ENCODE data around the gene ATP1A2.
"Not testable (repeated sequence)": the region's sequence is repeated elsewhere in the genome, so short reads cannot be mapped to it uniquely, and the experiment has no call there.

ATP1A2 gene

DNA sequence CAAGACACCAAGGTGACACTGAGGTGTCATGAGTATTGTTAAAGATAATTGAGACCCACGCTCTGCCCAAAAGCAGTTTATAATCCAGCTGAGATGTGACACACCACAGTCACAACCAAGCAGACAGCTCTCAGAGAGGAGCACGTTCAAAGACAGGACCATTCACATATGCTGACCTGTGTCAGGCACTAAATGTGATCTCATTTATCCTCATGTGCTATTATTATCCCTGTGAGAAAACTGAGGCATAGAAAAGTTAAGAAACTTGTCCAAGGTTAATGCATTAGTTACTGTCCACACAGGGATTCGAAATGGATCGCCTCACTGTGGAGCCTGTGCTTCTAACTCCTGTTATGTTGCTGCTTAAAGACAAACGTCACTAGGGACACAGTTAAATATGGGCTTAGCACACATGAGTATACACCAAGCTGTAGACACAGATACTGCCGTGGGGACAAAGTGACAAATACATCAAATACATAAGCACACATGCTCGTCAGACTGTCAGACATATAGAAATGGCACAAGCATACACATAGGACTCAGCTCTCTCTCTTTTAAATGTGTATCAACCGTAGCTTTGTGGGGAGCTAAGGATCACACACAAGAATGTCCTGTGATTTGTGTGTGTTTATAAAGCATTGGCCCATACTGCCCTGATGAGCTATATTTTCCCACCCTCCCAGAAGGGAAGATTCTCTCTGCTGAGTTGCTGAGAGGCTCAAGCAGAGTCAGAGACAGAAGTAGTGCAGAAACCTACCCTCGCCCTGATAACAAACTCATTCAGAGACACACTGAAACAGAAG, 13.6 kb upstream of the ATP1A2 start:
- DNase-seq: no peak

DNA sequence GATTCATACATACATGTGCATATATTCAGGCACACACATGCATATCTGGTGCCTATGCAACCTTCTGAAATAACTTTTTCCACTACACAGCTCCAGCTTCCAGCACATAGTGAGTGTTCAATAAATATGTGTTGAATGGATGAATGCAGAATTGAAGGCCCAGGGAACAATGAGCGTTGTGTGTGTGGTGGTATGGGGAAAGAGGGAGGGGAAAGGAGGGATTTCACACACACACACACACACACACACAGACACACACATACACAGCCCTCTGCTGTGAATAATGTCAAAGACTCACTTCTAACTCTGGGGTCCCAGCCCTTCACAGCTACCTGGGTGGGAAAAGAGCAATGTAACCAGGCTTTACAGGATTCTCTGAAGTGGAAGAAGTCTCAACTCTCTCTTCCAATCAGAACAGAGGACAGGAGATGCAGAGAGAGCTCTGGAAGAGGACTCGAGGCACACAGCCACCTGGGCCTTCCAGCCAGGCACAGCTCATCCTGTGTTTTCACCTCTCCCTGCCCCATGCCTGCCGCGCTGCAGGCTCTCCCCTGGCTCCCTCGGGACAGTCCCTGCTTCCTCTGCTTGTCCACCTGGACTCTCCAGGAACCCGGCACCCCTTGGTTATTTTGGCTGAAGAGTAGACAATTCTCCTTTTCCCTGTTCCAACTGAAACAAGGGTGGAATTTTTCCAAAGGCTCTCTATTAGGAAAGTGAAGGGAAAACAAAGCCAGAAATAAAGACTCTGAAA, 11.7 kb upstream of the ATP1A2 start:
- no peak for DNase-seq

DNA sequence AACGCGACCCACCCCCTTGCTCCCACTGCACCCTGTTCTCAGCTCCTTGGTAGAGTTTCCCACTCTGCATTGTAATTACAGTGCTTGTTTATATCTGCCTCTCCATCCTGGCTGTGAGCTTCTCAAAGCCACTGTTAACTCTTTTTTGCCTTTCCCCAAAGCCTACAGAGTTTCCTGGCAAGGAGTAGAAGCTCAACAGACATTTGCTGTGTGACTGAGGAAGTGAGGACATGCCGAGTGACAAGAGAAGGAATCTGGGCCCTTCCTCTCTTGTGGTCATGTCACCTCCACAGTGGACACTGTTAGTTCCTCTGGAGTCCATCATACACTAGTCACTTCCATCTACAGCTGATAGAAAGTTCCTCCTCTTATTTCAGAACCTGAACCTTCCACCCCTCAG, 11.1 kb upstream of the ATP1A2 start:
- no peak for DNase-seq

DNA sequence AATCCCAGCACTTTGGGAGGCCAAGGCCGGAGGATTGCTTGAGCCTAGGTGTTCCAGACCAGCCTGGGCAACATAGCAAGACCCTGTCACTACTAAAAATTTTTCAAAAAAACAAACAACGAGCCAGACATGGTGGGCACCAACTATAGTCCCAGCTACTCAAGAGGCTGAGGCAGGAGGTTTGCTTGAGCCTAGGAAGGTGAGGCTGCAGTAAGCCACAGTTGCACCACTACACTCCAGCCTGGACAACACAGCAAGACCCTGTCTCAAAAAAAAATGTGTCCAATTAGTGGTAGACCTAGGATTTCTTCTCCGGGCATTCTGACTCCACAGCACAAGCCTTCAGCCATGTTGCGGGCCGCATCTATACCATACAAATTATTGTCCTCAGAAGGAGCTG, 10.4 kb upstream of the ATP1A2 start:
- DNase-seq: no peak

DNA sequence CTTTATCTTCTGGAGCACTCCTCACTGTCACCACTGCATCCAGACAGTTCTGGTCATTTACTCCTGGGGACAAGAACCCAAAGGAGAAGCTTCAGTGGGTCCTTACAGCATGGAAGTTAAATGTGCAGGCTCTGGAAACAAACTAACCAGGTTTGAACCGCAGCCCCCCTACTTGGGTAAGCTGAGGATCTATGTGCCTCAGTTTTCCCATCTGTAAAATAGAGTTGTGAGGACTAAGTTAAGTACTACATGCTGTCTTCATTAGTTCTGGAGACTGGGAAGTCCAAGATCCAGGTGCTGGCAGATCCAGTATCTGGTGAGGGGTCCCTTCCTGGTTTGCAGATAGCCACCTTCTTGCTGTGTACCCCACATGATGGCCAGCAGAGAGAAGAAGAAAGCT, 8.0 kb upstream of the ATP1A2 start:
- DNase-seq: no peak

DNA sequence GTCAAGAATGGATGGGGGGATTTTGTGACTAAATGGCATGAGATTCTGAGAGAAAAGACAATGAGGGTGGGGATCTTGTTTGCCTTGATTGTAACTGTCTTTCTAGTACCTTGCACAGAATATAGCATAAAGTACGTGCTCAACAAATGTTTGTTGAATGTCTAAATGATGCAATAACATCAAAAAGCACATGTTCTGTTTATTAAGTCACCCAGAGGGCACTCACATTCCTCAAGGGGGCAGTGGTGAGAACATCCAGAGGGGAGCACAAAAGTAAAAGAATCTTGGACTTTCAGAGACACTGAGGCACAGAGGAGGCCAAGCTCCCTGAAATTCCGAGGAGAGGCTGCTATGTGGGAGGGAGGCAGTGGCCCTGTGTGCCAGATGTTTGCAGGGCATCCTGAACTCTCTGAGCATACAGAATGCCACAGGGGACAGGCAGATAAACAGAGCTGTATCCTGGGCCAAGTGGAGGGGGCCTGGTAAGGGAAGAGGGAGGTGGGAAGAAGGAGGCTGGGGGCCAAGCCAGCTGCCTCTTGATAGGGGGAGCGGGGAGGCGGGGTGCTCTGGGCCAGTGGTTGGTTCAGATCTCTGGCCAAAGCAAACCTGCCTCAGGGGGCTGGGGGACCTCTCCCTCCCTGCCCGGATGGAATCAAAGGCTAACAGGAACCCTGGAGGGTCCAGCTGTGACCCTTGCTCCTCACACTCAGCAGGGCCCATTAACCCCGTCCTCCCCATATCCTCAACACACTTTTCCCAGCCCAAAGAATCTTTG, 6.5 kb upstream of the ATP1A2 start:
- no peak for DNase-seq

DNA sequence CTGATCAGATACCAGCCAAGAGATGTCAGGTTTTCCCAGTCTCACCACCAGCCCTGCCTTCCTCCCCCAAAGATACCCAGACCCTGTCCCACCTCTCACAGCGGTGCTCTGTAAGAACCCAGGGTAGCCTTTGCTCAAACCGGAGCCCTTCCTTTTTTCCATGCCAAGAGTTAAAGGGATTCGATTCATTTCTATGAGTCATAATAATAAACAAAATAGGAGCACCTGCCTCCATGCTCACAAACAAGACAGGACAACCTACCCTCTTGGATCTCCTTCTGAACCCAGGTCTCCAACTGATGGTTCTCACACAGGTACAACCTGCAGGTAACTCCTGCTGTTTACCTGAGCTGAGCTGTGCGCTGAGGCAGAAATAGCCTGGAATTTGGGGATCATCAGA, 5.9 kb upstream of the ATP1A2 start:
- no peak for DNase-seq

DNA sequence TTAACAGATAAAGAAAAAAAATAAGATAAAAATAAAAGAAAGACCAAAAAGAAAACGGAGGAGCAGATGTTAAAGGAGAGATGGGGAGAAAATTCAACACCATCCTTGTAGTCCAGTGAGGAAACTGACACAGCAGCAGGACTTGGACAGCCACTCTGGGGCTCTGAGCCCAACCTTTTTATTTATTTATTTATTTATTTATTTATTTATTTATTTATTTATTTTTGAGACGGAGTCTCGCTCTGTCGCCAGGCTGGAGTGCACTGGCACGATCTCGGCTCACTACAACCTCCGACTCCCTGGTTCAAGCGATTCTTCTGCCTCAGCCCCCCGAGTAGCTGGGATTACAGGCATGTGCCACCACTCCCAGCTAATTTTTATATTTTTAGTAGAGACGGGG, 4.1 kb upstream of the ATP1A2 start:
- DNase-seq: not testable (repeated sequence)

DNA sequence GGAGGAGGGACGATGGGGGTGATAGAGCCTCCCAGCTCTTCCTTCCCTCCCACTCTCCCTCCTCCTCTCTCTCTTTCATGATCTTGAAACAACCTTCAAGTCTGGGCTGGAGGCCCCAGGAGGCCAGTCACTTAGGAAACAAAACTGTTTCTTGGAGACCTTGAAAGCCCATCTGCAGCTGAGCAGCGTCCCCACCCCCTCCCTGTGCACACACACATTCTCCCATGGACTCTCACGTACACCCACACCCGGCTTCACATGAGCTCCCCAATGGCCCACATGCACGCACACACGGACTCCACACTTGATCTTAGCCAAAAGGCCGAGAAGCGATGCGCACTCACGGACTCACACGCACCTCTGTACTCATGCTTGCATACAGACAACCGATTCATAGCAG, 3.2 kb upstream of the ATP1A2 start:
- no peak for DNase-seq

DNA sequence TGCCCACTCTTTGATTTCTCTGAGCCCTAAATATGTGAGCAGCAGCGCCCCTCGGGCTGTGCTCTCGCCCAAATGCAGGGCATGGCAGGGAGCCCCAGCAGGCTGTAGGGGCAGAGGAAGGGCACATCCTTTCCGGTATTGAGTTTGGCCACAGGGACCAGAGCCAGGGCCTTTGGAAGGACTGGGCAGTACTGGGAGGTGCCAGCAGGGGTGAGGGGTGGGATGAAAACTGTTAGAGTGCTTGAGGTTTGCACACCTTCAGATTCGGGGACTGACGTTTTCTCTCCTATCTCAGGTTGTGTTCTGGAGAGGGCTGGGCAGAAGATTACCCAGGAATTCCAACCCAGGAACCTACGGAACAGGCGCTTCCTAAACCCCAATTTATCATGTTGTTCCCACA, 2.2 kb upstream of the ATP1A2 start:
- DNase-seq: no peak

DNA sequence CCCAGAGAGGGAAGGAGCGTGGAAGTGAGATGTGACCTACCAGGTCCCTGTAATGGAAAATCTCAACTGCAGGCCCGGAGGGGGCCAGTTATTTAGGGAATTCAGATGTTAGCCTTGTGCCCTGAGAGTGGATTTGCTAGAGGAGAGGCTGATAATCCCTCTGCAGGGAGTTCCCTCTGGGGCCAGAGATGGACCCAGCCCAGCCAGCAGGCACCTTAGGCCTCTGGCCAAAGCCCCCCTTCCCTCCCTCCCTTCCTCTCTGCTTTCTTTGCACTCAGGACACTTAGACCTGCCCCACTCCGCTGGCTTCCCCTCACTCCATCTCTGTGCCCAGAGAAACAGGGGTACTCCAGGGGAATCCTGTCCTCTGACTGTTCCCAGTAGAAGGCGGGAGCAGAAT, 1.5 kb upstream of the ATP1A2 start:
- no peak for DNase-seq

DNA sequence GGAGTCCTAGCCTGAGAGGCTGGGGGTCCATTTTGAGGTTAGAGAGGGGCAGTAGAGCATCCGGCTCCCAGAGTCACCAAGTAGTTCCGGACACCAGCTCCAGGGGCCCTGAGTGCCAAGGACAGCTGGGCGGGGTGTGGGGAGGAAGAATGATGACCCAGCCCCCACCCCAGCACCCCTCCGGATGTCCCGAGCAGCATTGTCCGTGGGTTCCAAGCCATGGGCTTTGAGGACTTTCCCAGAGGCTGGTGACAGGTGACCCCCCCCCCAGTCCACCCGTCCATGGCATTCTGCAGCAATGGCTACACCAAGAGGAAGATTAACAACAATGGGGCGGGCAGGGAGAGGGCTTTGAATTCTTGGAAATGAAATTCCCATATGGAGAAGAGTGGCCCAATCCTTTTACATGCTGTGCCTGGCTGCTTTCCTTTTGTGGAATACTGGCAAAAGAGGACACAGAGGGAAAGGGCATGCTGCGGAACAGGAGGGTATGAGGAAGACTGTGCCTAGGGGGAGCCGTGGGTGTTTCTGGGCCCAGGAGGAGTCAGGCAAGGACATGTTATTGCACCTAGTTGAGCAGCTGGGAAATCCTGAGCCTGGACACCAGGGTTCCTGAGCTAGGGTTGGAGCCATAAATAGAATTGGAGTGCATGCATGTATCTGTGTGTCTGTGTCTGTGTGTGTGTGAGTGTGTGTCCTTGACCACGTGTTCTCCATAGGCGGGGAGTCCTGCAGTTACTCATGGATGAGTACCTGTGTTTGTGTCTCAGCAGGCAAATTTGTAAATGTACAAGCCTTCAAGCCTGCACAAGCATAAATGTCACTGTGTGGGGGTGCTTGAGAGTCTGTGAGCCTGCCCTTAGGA, 956 bp downstream of the ATP1A2 start:
- no peak for DNase-seq

DNA sequence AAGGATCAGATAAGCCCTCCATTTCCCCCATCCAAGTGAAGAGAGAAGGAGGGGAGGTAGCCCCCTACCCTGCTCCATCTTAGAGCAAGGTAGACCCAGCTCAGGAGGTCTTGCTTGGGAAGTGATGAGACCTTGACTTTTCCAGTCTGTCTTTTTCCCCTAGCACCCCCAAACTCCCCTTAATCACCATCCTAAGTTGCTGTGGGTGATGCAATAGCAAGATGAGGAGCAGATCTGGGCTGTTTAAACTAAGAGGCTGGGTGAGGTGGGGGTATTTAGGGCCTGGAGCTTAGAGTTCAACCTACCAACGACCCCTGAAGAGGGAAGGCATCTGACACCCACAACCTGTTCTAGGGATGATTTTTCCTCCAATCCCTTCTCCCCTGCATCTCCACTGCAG, 1.7 kb downstream of the ATP1A2 start:
- DNase-seq: no peak

DNA sequence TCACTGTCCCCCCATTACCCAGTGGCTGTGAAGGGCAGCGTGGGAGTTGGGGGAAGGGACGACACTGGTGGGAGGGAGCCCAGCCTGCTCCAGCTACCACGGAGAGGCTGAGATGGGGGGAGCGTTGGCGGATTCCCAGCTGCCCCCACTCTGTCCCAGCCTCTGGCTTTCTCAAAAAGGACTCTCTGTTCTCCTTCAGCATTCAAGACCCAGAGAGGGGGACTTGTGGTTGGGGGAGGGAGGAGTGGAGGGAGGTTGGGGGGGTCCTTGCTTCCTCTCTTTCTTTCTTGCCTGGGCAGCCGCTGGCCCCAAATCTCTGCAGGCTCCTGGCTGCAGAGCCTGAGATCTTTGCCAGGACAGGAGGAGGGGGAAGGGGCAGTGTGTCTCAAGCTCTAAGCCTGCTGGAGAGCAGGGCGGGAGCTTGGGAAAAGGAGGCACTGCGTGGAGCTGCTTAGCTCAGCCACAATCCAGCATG, 2.2 kb downstream of the ATP1A2 start:
- DNase-seq: no peak

DNA sequence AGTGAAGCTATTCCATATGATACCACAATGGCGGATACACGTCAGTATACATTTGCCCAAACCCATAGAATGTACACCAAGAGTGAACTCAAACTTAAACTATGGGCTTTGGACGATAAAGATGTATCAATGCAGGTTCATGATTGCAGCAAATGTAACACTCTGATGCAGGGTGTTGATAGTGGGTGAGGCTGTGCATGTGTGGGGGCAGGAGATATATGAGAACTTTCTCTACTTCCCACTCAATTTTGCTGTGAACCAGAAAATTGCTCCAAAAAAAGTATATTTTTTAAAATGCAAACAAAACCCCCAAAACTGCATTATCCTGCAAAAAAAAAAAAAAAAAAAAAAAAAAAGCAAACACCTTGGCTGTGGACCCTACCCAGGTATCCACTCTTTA, 3.4 kb downstream of the ATP1A2 start:
- no peak for DNase-seq

DNA sequence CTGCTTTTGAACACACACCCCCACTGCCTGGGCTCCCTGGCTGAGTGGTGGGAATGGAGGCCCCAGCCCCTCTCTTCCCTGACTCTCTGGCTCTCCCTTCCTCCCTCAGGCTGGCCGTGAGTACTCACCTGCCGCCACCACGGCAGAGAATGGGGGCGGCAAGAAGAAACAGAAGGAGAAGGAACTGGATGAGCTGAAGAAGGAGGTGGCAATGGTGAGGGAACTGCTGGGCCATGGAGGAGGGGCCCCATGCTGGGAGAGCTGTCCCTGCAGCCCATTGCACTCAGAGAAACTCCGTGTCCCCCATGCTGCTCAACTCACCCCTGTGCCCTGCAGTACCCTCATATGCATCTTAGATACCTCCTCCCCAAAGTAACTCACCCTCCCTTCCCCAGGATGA, 5.2 kb downstream of the ATP1A2 start:
- DNase-seq: no peak

DNA sequence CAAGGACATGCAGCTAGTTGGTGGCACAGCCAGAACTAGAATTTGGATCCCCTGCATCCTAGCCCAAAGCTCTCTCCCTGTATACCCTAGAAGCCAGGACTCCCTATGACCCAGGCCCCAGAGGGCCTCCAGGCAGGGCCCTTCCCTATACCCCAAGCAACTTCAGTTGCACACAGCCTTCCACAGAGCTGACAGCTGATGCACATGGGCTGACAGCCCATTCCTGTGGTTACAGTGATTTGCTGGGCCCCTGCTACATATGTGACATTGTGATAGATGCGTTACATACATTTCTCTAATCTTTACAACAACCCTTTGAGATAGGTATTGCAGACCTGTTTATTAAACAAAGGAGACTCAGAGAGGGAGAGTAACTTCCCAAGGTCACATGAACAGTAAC, 5.8 kb downstream of the ATP1A2 start:
- no peak for DNase-seq

DNA sequence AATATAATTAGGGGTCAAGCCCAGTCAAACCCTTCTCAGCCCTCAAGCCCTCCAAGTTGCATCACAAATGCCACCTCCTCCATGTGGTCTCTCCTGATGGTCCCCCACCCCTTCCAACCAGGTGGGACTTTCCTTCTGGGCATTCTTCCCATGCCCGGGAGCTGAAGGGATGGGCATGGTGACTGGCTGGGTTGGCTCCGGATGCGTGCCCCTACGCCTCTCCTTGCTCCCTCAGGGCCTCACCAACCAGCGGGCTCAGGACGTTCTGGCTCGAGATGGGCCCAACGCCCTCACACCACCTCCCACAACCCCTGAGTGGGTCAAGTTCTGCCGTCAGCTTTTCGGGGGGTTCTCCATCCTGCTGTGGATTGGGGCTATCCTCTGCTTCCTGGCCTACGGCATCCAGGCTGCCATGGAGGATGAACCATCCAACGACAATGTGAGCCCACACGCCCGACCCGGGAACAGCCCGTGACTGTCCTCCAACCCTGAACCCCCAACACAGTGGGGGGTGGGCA, 7.5 kb downstream of the ATP1A2 start:
- no peak for DNase-seq

DNA sequence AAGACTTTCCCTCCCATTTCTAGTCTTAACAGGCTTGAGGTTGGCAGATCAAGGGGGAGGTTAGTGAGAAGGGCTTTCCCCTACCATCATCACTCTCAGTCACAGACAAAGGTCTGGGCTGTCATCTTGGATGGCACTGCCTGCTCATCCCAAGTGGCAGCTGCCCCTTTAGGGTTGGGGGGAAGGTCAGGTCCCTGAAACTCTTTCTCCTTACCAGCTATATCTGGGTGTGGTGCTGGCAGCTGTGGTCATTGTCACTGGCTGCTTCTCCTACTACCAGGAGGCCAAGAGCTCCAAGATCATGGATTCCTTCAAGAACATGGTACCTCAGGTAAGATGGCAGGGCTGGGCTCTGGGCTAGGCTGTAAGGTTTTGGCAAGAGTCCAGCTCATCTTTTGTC, 8.2 kb downstream of the ATP1A2 start:
- DNase-seq: no peak

DNA sequence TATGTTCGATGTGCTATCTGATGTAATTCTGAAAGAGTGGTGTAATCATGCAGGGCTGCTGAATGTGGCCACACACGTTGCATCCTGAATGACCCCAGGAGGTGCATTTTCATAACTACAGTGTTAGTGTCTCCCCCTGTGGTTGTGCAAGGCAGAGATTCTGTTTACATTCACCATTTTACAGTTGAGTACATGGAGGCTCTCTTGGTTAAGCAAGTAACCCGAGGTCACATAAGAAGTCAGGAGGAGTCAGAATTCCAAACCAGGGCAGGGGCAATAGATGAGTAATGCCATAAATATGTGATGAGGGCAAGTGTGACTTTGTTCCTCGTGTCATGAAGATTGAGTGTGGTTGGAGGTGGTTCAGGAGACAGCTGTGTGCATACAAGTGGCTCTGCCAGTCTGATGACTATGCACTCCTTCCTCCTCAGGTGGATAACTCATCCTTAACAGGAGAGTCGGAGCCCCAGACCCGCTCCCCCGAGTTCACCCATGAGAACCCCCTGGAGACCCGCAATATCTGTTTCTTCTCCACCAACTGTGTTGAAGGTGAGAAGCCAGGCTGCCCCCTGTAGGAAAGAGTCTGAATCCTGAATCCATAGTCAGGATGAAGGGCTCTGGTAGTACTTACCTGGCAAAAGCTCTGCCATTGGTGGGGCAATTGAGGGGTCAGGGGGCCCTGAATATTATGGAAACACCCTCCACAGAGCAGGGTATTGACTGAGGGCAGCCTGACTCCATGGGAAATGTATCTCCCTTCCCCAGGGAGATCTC, 9.3 kb downstream of the ATP1A2 start:
- no peak for DNase-seq

DNA sequence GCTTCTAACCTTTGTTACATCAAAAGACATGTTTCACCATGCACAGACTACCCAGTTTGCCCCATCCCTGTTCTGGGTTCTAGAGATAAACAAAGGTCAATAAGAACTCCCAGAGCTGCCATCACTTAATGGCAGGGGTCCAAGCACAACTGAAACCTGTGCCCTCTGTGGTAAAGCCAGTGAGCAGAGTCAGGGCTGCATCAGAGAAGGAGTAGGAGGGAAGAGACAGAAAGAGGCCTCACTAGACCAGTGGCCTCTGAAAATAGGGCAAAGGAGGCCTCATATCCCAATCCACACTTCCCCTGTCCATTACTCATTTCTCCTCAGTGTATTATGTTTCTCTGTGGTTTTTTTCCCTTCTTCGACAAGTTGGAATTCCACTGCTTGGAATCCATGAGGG, 10.2 kb downstream of the ATP1A2 start:
- DNase-seq: no peak

DNA sequence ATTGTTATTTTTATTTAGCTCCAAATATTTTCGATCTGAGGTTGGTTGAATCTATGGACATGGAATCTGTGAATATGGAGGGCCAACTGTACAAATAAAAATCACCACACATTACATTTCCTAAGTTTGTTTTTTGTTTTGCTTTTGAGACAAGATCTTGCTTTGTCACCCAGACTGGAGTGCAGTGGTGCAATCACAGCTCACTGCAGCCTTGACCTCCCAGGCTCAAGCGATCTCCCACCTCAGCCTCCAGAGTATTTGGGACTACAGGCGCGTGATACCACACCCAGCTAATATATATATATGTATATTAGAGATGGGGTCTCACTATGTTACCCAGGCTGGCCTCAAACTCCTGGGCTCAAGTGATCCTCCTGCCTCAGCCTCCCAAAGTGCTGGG, 10.8 kb downstream of the ATP1A2 start:
- not testable (repeated sequence) for DNase-seq

Measured in central memory CD4-positive, alpha-beta T cell (primary cell).